IMR-90 (cell line): ENCODE measurements around the gene BANF1. TPM values are rescaled to one million over a fixed set of nuclear protein-coding genes. Genes with fewer than 3 reads are reported as not detected.

ENCODE experiments used
- ATAC-seq: fragments of 200-7000 bp; cut with Tn5 transposase; 2 replicates; pipeline ENCODE4 v1.9.1; 2020; ENCODE audit warnings: low read depth, mild to moderate bottlenecking, moderate library complexity
- BruUV-seq: library from RNA; stranded (reverse); fragments of 400-500 nt; replicated peaks from 2 replicates; lab custom pipeline; 2021; lab: Mats Ljungman, UMichigan
- CTCF ChIA-PET: fragments of 300-600 bp; formaldehyde crosslinking; extraction: SDS; loops from one replicate; lab custom pipeline; 2021; ENCODE audit warnings: antibody characterized with exemption; lab: Yijun Ruan, JAX
- POLR2A ChIA-PET: fragments of 300-600 bp; sonication (Branson Sonifier 250); formaldehyde crosslinking; loops from one replicate; lab custom pipeline; 2022; ENCODE audit warnings: antibody characterized with exemption; ENCODE audit not compliant: unreplicated experiment; lab: Charles Lee
- DNase-seq: peaks from one replicate; pipeline ENCODE4 v3.0.0; 2013
- H2AFZ ChIP-seq: replicated peaks from 2 replicates; pipeline ENCODE3; 2013; ENCODE audit warnings: low read length, mild to moderate bottlenecking; ENCODE audit not compliant: poor library complexity
- H2AK5ac ChIP-seq: 2 replicates; pipeline ENCODE4 v1.6.1; 2013; ENCODE audit warnings: low read depth, low read length, inconsistent platforms
- H2AK9ac ChIP-seq: replicated peaks from 2 replicates; pipeline ENCODE3; 2013; ENCODE audit warnings: mild to moderate bottlenecking, low read depth, low read length, moderate library complexity; ENCODE audit not compliant: poor library complexity
- H2BK120ac ChIP-seq: 2 replicates; pipeline ENCODE4 v1.6.1; 2013; ENCODE audit warnings: low read depth, low read length, inconsistent platforms
- H2BK15ac ChIP-seq: 3 replicates; pipeline ENCODE4 v1.6.1; 2013; ENCODE audit warnings: low read depth, low read length, inconsistent platforms
- H2BK20ac ChIP-seq: 2 replicates; pipeline ENCODE4 v1.6.1; 2013; ENCODE audit warnings: low read depth, mild to moderate bottlenecking, inconsistent platforms, low read length, moderate library complexity
- H2BK5ac ChIP-seq: 2 replicates; pipeline ENCODE4 v1.6.1; 2013; ENCODE audit warnings: mild to moderate bottlenecking, low read depth, low read length, inconsistent platforms; ENCODE audit not compliant: poor library complexity, severe bottlenecking
- H3K14ac ChIP-seq: replicated peaks from 2 replicates; pipeline ENCODE4 v1.6.1; 2013; ENCODE audit warnings: low read depth, low read length, inconsistent platforms
- H3K18ac ChIP-seq: 2 replicates; pipeline ENCODE4 v1.6.1; 2013; ENCODE audit warnings: low read depth, low read length, control low read depth
- H3K23ac ChIP-seq: 2 replicates; pipeline ENCODE4 v1.6.1; 2013; ENCODE audit warnings: low read depth, low read length, inconsistent platforms
- H3K27ac ChIP-seq: 2 replicates; pipeline ENCODE4 v1.5.1; 2013; ENCODE audit warnings: mild to moderate bottlenecking, control low read depth, low read length; ENCODE audit not compliant: insufficient read depth
- H3K27me3 ChIP-seq: 2 replicates; pipeline ENCODE4 v1.6.1; 2013; ENCODE audit warnings: low read length; ENCODE audit not compliant: control insufficient read depth, insufficient read depth
- H3K36me3 ChIP-seq: 2 replicates; pipeline ENCODE4 v1.6.1; 2013; ENCODE audit warnings: low read length, mixed read lengths; ENCODE audit not compliant: control insufficient read depth, insufficient read depth
- H3K4ac ChIP-seq: 2 replicates; pipeline ENCODE4 v1.6.1; 2013; ENCODE audit warnings: low read depth, low read length, inconsistent platforms
- H3K4me1 ChIP-seq: 2 replicates; pipeline ENCODE4 v1.6.1; 2013; ENCODE audit warnings: low read length, mixed read lengths; ENCODE audit not compliant: control insufficient read depth, insufficient read depth
- H3K4me2 ChIP-seq: 2 replicates; pipeline ENCODE4 v1.6.1; 2013; ENCODE audit warnings: low read depth, mild to moderate bottlenecking, control low read depth, low read length, moderate library complexity
- H3K4me3 ChIP-seq: 2 replicates; pipeline ENCODE4 v1.5.1; 2013; ENCODE audit warnings: low read depth, mild to moderate bottlenecking, control low read depth, low read length, moderate library complexity; ENCODE audit not compliant: insufficient read depth
- H3K56ac ChIP-seq: 2 replicates; pipeline ENCODE4 v1.6.1; 2013; ENCODE audit warnings: low read length, inconsistent platforms; ENCODE audit not compliant: insufficient read depth; ENCODE audit errors: extremely low read depth
- H3K79me1 ChIP-seq, 2 experiments: 2 replicates each; pipeline ENCODE4 v1.6.1; 2013; ENCODE audit warnings: low read length in 2 of 2, inconsistent platforms in 1 of 2, low read depth in 1 of 2
- H3K9ac ChIP-seq: 2 replicates; pipeline ENCODE4 v1.6.1; 2013; ENCODE audit warnings: low read depth, low read length, control low read depth
- H3K9me1 ChIP-seq: 2 replicates; pipeline ENCODE4 v1.6.1; 2013; ENCODE audit warnings: low read length, inconsistent platforms; ENCODE audit not compliant: insufficient read depth
- H3K9me3 ChIP-seq: 2 replicates; pipeline ENCODE4 v1.6.1; 2013; ENCODE audit warnings: low read length; ENCODE audit not compliant: control insufficient read depth, insufficient read depth
- H4K20me1 ChIP-seq: 2 replicates; pipeline ENCODE4 v1.6.1; 2013; ENCODE audit warnings: low read length, inconsistent platforms; ENCODE audit not compliant: insufficient read depth
- H4K5ac ChIP-seq: 2 replicates; pipeline ENCODE4 v1.6.1; 2013; ENCODE audit warnings: mild to moderate bottlenecking, low read depth, low read length, control low read depth
- H4K8ac ChIP-seq, 2 experiments: 2 replicates each; pipeline ENCODE4 v1.6.1; 2013; ENCODE audit warnings: low read depth in 2 of 2, low read length in 2 of 2, control low read depth in 1 of 2, inconsistent platforms in 1 of 2
- H4K91ac ChIP-seq: 2 replicates; pipeline ENCODE4 v1.6.1; 2013; ENCODE audit warnings: low read depth, low read length, inconsistent platforms; ENCODE audit not compliant: insufficient read depth
- BHLHE40 ChIP-seq: fragments of 150-350 bp; IDR thresholded peaks from 2 replicates; pipeline ENCODE4 v1.6.1; 2016; ENCODE audit warnings: mild to moderate bottlenecking, low read depth, low read length
- CEBPB ChIP-seq: IDR thresholded peaks from 2 replicates; pipeline ENCODE4 v1.6.1; 2012; ENCODE audit warnings: low read depth, low read length, improper control_type of control experiment
- CHD1 ChIP-seq: IDR thresholded peaks from 2 replicates; pipeline ENCODE4 v1.6.1; 2012; ENCODE audit warnings: low read depth, low read length, improper control_type of control experiment
- FOS ChIP-seq: fragments of 150-350 bp; IDR thresholded peaks from 2 replicates; pipeline ENCODE4 v1.6.1; 2016; ENCODE audit warnings: low read depth, low read length
- MAFK ChIP-seq: IDR thresholded peaks from 2 replicates; pipeline ENCODE4 v1.6.1; 2012; ENCODE audit warnings: low read depth, low read length, improper control_type of control experiment
- MAZ ChIP-seq: IDR thresholded peaks from 2 replicates; pipeline ENCODE4 v1.6.1; 2012; ENCODE audit warnings: low read depth, mild to moderate bottlenecking, low read length, improper control_type of control experiment, moderate library complexity, borderline replicate concordance
- MXI1 ChIP-seq: IDR thresholded peaks from 2 replicates; pipeline ENCODE4 v1.6.1; 2012; ENCODE audit warnings: low read depth, mild to moderate bottlenecking, low read length, moderate library complexity, borderline replicate concordance
- NFE2L2 ChIP-seq: fragments of 150-350 bp; IDR thresholded peaks from 2 replicates; pipeline ENCODE4 v1.6.1; 2016; ENCODE audit warnings: low read depth, mild to moderate bottlenecking, low read length
- RAD21 ChIP-seq: IDR thresholded peaks from 2 replicates; pipeline ENCODE4 v1.6.1; 2012; ENCODE audit warnings: low read length, improper control_type of control experiment
- RCOR1 ChIP-seq: IDR thresholded peaks from 2 replicates; pipeline ENCODE4 v1.6.1; 2012; ENCODE audit warnings: mild to moderate bottlenecking, low read length, improper control_type of control experiment; ENCODE audit not compliant: insufficient replicate concordance
- RFX5 ChIP-seq: IDR thresholded peaks from 2 replicates; pipeline ENCODE4 v1.8.0; 2012; ENCODE audit warnings: low read depth, mild to moderate bottlenecking, low read length, moderate library complexity
- SMC3 ChIP-seq: fragments of 150-350 bp; IDR thresholded peaks from 2 replicates; pipeline ENCODE4 v1.6.1; 2016; ENCODE audit warnings: low read depth, mild to moderate bottlenecking, antibody characterized with exemption, low read length, moderate library complexity
- WGBS, 2 experiments: methylation state at CpG; one replicate each; pipeline versions ENCODE4 v1.1.5 to v1.1.7; 2013; ENCODE audit warnings: missing lambda C conversion rate in 2 of 2; ENCODE audit not compliant: insufficient read length in 1 of 2; ENCODE audit errors: extremely low coverage in 2 of 2; 5-methylcytosine and 5-hydroxymethylcytosine counted together
- dilution Hi-C: fragments of 300-500 bp; cut with HindIII; formaldehyde crosslinking; loops from one replicate; pipeline ENCODE4 v1.14.3; 2018; ENCODE audit warnings: low sequenced_read_pairs; ENCODE audit not compliant: unreplicated experiment
- in situ Hi-C: fragments of 300-500 bp; cut with MboI; formaldehyde crosslinking; loops from 3 replicates; pipeline ENCODE4 v1.14.3; 2019; ENCODE audit warnings: low sequenced_read_pairs, inconsistent platforms, mixed read lengths
- intact Hi-C: fragments of 100-400 bp; cut with micrococcal nuclease; formaldehyde crosslinking; loops from 2 replicates; pipeline ENCODE4 v1.10.0; 2022
- polyA plus RNA-seq, 3 experiments: library from polyadenylated mRNA; depleted of rRNA; stranded (reverse); fragments of >200 nt; gene quantifications; 2 replicates each; pipeline ENCODE4 v1.2.3, GENCODE V29; 2012; ENCODE audit warnings: low replicate concordance in 1 of 3
- total RNA-seq: library from RNA; depleted of rRNA; stranded (reverse); fragments of >200 nt; gene quantifications from 2 replicates; pipeline ENCODE4 v1.2.3, GENCODE V29; 2012
- TF ChIP-seq, protein P1 (sequence below): fragments of 150-350 bp; IDR thresholded peaks from 2 replicates; pipeline ENCODE4 v1.6.1; 2017; ENCODE audit warnings: mild to moderate bottlenecking, antibody characterized with exemption, low read length, low read depth

The BANF1 gene
- total and polyA plus RNA-seq, 2 of the 4 experiments (the other 2 are of a cell fraction), result 36.6 to 242 TPM

GRCh38 chr11:66042996-66043906 lies 40.9 kb downstream of the BANF1 start:
- no peak overlapping the region for H3K4me3 ChIP-seq
- H2BK5ac ChIP-seq, result no peak overlapping the region
- H2AK9ac ChIP-seq, result no peak overlapping the region
- H3K9ac ChIP-seq, result no peak overlapping the region
- ATAC-seq (no peak), DNase-seq (no peak)
- H3K36me3 ChIP-seq, result no peaks in the 10 kb centered on the region
- in situ Hi-C loops, result no loop called here
- H3K9me1 ChIP-seq, result no peaks in the 10 kb centered on the region
- H3K4me1 ChIP-seq, result no peaks in the 10 kb centered on the region; the same call in 1 of the 2 replicates
- POLR2A ChIA-PET, result no interaction called here
- H3K18ac ChIP-seq, result no peak overlapping the region
- no peak overlapping the region for H3K56ac ChIP-seq
- 0 out of 2 replicates have a peak, but pooled peaks cover 3% of the 10 kb centered on the region for H4K20me1 ChIP-seq
- no peak overlapping the region for H2BK120ac ChIP-seq
- no peaks in the 10 kb centered on the region; the same call in 1 of the 2 replicates for H3K9me3 ChIP-seq
- no peak overlapping the region for H4K5ac ChIP-seq
- TF ChIP-seq, protein P1, sequence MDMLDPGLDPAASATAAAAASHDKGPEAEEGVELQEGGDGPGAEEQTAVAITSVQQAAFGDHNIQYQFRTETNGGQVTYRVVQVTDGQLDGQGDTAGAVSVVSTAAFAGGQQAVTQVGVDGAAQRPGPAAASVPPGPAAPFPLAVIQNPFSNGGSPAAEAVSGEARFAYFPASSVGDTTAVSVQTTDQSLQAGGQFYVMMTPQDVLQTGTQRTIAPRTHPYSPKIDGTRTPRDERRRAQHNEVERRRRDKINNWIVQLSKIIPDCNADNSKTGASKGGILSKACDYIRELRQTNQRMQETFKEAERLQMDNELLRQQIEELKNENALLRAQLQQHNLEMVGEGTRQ, result no peak
- TF ChIP-seq NFE2L2 (no peak), SMC3 (no peak), MXI1 (no peak), RAD21 (no peak), CEBPB (no peak), MAFK (no peak), BHLHE40 (no peak), RCOR1 (no peak), CHD1 (no peak), MAZ (no peak), RFX5 (no peak), FOS (no peak)
- no TSS peak for BruUV-seq
- H2BK15ac ChIP-seq, result no peak overlapping the region
- H3K4me2 ChIP-seq, result no peak overlapping the region
- H4K8ac ChIP-seq, result no peak overlapping the region
- no peak overlapping the region for H3K27ac ChIP-seq
- H3K23ac ChIP-seq, result no peak overlapping the region
- H3K27me3 ChIP-seq, result peaks cover 33% of the 10 kb centered on the region
- H3K4ac ChIP-seq, result no peak overlapping the region
- no peak overlapping the region for H3K14ac ChIP-seq
- dilution Hi-C loops, result no loop called here
- H2BK20ac ChIP-seq, result no peak overlapping the region
- CTCF ChIA-PET, result interaction anchor here (0.6 to 1.5 kb wide), 2 partner anchors 37 to 979 kb away, joined by 3 read pairs; no protein-coding TSS in a partner anchor
- intact Hi-C loops, result no loop called here
- no peak overlapping the region for H4K91ac ChIP-seq
- H2AK5ac ChIP-seq, result no peak overlapping the region
- H2AFZ ChIP-seq, result no peak overlapping the region
- 95% methylated on average over 67 of the region's 88 CpGs; no CpG with 5 or more reads in 1 of the 2 experiments for WGBS, 2 experiments
- H3K79me1 ChIP-seq, result no peaks in the 10 kb centered on the region
